Erythroblast (primary cell): Measurements from ENCODE around the gene TBCB.

ENCODE experiments used
- DNase-seq, 2 experiments: peaks; one replicate each; lab custom pipeline; 2025; lab: John Stamatoyannopoulos, UW
- GATA1 ChIP-seq: IDR thresholded peaks from 2 replicates; pipeline ENCODE4 v1.6.1; 2011; ENCODE audit warnings: low read depth, mild to moderate bottlenecking, control low read depth, low read length, moderate library complexity
- POLR2A ChIP-seq: IDR thresholded peaks from 2 replicates; pipeline ENCODE4 v1.6.1; 2011; ENCODE audit warnings: mild to moderate bottlenecking, low read length

TBCB gene

DNA sequence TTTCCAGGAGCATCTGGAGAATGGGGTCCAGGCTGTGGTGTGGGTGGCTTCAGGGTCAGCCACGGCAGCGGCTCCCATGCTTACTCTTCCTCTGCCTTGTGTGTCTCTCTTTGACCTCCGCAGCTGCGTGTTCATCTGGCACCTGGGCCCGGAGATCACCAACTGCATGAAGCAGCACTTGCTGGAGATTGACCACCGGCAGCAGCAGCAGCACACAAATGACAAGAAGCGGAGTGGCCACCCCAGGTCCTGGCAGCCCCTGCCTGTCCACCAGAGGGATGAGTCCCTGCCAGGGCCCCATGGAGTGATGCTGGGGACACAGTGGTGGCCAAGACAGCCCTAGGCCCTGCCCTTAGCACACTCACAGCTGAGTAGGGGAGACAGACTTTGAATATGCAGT, 22.7 kb upstream of the TBCB start:
- no peak for DNase-seq
- TF ChIP-seq POLR2A, result no peak
- no peak for TF ChIP-seq GATA1

DNA sequence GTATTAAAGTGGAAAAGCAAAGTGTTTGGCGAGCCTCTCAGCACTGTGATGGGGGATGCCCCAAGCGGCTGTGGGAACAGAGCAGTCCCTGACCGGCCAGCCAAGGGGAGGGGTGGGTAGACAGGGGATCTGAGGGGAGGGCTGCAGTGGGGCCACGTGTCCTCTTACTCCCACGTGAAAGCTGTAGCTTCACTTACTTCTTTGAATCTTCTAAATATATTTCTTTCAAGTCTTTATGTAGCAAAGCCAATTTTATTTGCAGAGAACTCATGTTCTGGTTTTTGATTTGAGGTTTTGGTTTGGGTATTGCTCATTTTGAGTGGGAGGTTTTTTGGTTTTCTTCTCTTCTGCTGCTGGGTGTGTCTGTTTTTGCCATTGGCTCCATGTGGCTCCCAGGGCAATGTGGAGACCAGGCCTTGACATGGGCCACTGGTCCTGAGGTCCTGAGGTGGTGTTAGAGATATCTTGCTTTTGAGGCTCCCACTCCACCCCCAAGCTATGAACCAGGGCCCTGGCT, 22.1 kb upstream of the TBCB start:
- no peak for DNase-seq

DNA sequence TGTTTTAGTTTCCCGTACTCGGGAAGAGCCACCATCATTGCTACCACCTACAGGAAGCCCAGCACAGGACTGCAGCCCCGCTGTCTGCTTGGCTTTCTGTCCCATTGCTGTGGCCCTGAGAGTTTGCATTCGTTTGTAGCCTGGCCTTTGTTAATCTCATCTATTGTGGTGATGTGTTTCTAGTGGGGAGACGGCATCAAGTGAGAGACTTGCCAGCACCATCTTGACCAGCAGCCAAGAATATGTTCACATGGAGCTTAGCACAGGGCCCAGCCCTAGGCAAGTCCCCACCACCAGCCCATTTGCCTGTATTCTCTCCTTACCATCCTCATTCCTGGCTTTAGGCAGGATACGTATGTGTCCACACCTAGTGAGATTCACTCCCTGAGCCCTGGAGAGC, 21.6 kb upstream of the TBCB start:
- TF ChIP-seq POLR2A (no peak), GATA1 (no peak)
- no peak for DNase-seq

More for the DNA sequence above, 22.1 kb upstream of the TBCB start:
- TF ChIP-seq GATA1 (no peak), POLR2A (no peak)

DNA sequence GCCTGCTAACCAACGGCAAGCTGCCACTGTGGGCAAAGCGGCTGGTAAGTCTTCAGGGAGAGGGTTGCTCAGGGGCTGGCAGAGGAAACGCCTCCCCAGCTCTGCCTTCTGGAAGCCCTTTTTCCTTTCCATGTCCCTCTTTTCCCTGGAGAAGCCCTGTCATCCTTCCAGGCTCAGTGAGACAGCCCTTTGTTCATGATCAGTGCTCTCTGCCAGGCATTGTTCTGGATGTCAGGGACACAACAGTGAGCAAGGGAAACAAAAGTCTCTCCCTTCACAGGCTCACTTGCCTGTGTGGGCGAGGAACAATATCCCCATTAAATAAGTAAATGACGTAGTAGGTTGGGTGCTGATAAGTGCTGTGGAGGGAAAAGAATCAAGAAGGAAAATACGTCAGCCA, 18.2 kb upstream of the TBCB start:
- no peak for DNase-seq
- TF ChIP-seq POLR2A, result no peak
- no peak for TF ChIP-seq GATA1

DNA sequence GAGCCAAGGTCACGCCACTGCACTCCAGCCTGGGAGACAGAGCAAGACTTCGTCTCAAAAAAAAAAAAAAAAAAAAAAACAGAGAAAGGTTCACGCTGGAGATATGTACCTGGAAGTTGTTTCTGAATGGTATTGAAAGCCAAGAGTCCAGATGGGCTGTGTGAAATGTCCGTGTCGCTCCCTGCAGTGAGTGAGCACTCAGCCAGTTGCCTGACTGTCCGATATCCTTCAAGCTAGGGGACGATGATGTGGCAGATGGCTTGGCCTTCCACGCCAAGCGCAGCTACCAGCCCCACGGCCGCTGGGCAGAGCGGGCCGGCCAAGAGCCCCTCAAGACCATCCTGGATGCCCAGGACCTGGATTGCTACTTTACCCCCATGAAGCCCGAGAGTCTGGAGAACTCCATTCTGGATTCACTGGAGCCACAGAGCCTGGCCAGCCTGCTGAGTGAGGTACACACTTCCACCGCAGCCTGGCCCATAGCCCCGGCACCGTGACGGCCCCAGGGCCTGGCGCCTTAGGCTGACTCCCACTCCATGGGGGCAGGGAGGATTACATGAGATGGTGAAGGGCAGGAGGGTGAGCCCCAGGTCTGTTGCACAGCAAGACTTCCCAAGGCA, 16.0 kb upstream of the TBCB start:
- DNase-seq, result no peak
- TF ChIP-seq GATA1 (no peak), POLR2A (no peak)

DNA sequence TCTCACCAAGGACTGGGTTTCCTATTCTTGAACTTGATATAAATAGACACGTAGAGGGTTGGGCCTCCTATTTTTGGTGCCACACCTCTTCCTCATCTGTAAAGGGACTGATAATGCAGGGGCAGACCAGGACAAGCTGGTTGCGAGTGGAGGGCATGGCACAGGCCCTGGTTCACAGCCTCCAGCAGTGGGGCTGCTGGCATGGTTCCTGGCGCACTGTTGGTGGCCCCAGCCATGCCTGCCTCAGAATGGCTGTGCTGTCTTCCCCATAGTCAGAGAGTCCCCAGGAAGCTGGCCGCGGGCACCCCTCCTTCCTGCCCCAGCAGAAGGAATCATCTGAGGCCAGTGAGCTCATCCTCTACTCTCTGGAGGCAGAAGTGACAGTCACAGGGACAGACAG, 14.8 kb upstream of the TBCB start:
- no peak for TF ChIP-seq GATA1
- peak; percentile 55 for TF ChIP-seq POLR2A
- peak; percentile 62 to 80 for DNase-seq

DNA sequence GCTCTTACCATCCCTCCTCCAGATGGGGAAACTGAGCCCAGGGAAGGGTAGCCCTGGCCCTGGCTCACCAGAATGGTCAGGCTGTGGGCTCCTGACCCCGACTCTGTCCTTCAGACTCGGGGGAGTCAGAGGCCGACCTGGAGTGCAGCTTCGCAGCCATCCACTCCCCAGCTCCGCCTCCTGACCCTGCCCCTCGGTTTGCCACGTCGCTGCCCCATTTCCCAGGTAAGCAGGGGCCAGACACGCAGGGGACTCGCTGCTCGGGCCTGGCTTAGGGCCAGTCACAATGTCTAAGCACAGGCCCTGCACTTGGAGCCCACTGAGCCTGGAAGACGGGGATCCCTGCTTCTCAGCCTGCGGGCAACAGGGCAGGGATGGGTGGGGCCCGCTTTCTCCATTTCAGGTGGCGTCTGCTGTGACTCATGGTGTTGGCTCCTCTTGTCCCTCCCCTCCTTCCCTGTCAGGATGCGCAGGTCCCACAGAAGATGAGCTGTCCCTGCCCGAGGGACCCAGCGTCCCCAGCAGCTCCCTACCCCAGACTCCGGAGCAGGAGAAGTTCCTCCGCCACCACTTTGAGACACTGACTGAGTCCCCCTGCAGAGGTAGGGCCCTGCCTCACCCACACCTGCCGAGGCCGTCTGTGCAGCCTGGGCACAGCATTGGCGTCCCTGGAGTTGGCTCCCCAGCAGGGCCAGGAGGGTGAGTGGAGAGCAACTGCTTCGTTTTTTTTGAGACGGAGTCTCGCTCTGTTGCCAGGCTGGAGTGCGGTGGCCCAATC, 13.5 kb upstream of the TBCB start:
- no peak for TF ChIP-seq POLR2A
- TF ChIP-seq GATA1, result no peak
- DNase-seq, result no peak

DNA sequence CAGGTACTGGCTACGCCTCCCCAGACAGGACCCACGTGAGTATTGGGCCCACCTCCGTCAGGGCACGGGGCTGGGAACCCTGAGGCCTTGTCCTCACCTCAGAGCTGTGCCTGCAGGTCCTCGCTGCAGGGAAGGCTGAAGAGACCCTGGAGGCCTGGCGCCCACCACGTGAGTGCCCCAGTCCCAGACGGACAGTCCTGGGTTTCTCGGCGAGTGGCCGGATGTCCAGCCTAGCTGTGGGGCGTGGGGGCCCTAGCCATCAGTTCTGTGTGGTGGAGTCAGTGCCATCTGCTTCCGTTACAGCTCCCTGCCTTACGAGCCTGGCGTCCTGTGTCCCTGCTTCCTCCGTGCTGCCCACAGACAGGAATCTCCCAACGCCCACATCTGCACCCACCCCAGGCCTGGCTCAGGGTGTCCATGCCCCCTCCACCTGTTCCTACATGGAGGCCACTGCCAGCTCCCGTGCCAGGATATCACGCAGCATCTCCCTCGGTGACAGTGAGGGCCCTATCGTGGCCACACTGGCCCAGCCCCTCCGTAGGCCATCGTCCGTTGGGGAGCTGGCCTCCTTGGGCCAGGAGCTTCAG, 12.1 kb upstream of the TBCB start:
- TF ChIP-seq POLR2A, result no peak
- no peak for TF ChIP-seq GATA1
- DNase-seq, result no peak

DNA sequence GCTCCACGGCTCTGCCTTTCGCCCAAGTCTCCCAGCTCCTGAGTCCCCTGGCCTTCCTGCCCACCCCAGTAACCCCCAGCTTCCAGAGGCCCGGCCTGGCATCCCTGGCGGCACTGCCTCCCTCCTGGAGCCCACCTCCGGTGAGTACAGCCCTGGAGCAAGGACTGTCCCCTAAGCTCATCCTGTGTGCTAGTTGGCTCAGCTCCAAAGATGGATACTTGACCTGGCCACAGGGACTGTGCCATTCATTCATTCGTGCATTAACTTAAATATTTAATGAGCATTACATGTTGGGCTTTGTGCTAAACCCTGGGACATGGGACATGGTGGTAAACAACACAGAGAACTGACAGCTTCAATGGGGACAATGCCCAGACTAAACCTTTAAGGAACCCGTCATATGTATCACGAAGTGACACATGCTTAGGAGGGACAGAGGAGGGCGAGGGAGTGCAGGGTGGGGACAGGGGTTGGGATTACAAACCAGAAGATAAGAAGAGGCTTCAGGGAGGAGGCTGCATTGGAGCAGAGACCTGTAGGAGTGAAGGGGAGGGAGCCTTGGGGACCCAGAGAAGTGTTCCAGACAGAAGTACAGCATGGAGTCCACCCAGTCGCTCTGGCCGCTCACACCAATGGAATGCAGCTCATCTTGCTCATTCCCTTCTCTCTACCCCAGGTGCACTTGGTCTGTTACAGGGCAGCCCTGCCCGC, 11.3 kb upstream of the TBCB start:
- peak; percentile 47 for TF ChIP-seq POLR2A
- TF ChIP-seq GATA1, result no peak
- DNase-seq, result peak; percentile 83 to 91

DNA sequence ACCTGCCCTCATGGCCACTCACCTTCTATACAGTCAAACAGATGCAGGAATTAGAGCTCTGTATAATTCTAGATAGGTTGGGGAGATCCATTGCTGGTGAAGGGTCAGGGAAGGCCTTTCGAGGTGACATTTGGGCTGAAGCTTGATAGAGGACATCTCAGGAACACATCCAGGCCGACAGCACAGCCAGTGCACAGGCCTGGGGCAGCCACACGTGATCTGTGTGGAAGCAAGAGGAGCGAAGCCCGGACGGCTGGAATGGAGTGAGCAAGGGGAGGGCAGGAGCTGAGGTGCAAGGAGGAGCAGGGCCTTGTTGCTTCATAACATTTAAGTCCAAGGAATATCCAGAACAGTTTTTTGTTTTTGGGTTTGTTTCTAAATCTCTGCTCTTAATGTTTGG, 8.8 kb upstream of the TBCB start:
- DNase-seq, result no peak
- TF ChIP-seq POLR2A, result no peak

DNA sequence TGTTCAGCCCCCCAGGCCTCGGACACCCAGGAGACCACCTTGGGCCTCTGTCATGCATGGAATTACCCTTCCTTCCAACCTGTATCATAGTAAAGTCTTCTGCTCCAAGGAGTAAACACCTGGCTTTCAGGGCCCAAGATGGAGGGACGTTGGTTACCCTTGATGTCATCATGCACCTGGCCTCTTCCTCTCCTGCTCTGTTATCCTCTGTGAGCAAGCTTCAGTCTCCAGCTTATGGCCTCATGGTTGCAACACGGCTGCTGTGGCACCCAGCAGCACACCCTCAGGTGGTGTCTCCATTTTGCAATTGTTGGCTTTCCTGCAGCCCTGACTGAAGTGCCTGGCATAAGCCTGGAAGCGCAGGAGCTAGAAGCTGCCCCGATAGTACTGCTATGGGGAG, 8.3 kb upstream of the TBCB start:
- DNase-seq, result no peak
- TF ChIP-seq GATA1, result no peak
- TF ChIP-seq POLR2A, result no peak

DNA sequence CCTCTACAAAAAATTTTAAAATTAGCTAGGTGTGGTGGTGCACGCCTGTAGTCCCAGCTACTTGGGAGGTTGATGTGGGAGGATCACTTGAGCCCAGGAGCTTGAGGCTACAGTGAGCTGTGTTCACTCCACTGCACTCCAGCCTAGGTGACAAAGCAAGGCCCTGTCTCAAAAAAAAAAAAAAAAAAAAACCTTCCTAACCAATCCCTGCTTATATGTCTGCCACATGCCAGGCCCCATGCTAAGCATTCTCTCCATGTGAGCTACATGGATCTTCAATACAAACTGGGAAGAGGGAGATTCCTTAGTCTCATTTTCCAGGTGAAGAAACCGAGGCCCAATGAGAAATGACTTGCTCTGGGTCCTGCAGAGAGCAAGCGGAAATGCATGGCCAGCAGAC, 6.6 kb upstream of the TBCB start:
- no peak for DNase-seq
- no peak for TF ChIP-seq GATA1
- TF ChIP-seq POLR2A, result no peak

DNA sequence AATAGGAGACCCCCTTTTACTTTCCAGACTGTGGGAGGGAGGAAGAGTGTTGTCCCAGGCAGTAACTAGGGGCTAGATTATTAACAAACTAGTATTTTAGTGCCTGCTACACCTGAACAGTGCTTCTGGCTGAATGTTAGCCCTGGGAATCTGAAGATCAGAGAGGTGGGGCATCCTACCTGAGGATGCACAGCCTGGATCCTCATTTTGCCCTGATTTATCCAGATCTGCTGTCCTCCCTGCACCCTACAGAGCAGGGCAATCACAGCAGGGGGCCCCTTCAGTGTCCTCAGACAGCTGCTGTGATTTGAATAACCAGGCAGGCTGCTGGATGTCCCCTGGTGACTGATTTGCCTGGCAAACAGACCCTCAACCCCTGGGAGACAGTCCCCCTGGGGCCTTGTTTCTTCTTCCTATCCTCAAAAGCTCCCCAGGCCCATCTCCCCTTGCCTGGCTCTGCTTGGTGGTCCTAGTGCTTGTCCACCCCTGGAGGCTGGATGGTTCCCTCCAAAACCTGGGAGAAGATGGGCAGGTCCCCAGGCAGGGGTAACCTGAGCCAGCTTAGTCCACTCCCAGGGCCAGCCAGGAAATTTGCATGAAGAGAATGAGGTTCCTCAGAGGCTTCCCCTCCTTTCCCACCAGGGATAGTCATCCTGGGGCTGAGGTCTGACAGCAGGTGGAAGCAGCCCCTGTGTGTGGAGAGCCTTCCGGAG, 4.6 kb upstream of the TBCB start, which contains the start of gene OVOL3:
Gene OVOL3 (plus strand): TSS at position 657 of the 713 bp plus-strand sequence. CDS start 60 bp downstream, outside the sequence.
- DNase-seq, result no peak
- no peak for TF ChIP-seq GATA1
- TF ChIP-seq POLR2A, result no peak
